ENCODE measurements around the gene ARFRP1.

The ARFRP1 gene

GRCh38 chr20:63663332-63664066, 44.3 kb downstream of the ARFRP1 start:
- no peak for TF ChIP-seq SIN3A (IDR thresholded peaks at IDR 0.05; ENCODE audit: borderline replicate concordance, insufficient read depth, low read length)
- no peak for TF ChIP-seq TAF1 (IDR thresholded peaks at IDR 0.05; ENCODE audit: borderline replicate concordance, insufficient read depth, low read length)
- TF ChIP-seq REST (IDR thresholded peaks at IDR 0.05; ENCODE audit: insufficient read depth in 1 of 2, low read depth in 2 of 2, low read length in 2 of 2) = no peak

GRCh38 chr20:63662813-63663189, 45.0 kb downstream of the ARFRP1 start:
- TF ChIP-seq TAF1 (IDR thresholded peaks at IDR 0.05; ENCODE audit: borderline replicate concordance, insufficient read depth, low read length) (no peak), REST (IDR thresholded peaks at IDR 0.05; ENCODE audit: insufficient read depth in 1 of 2, low read depth in 2 of 2, low read length in 2 of 2) (no peak), SIN3A (IDR thresholded peaks at IDR 0.05; ENCODE audit: borderline replicate concordance, insufficient read depth, low read length) (no peak), FOXP2 (optimal IDR thresholded peaks at IDR 0.05; ENCODE audit: borderline replicate concordance, extremely low read depth, extremely low read length, insufficient read depth) (no peak), POLR2AphosphoS5 (IDR thresholded peaks at IDR 0.05; ENCODE audit: low read depth, low read length) (no peak)

- TF ChIP-seq TAF1 (IDR thresholded peaks at IDR 0.05; ENCODE audit: borderline replicate concordance, insufficient read depth, low read length) = no peak
- TF ChIP-seq FOXP2 (optimal IDR thresholded peaks at IDR 0.05; ENCODE audit: borderline replicate concordance, extremely low read depth, extremely low read length, insufficient read depth) = no peak
- no peak for TF ChIP-seq REST (IDR thresholded peaks at IDR 0.05; ENCODE audit: insufficient read depth in 1 of 2, low read depth in 2 of 2, low read length in 2 of 2)
- TF ChIP-seq POLR2AphosphoS5 (IDR thresholded peaks at IDR 0.05; ENCODE audit: low read depth, low read length) = no peak
- TF ChIP-seq SIN3A (IDR thresholded peaks at IDR 0.05; ENCODE audit: borderline replicate concordance, insufficient read depth, low read length) = no peak
Measured at GRCh38 chr20:63661959-63662812, 45.6 kb downstream of the ARFRP1 start.

- TF ChIP-seq REST (IDR thresholded peaks at IDR 0.05; ENCODE audit: insufficient read depth in 1 of 2, low read depth in 2 of 2, low read length in 2 of 2) (no peak), POLR2AphosphoS5 (IDR thresholded peaks at IDR 0.05; ENCODE audit: low read depth, low read length) (no peak), FOXP2 (optimal IDR thresholded peaks at IDR 0.05; ENCODE audit: borderline replicate concordance, extremely low read depth, extremely low read length, insufficient read depth) (no peak), SIN3A (IDR thresholded peaks at IDR 0.05; ENCODE audit: borderline replicate concordance, insufficient read depth, low read length) (no peak), TAF1 (IDR thresholded peaks at IDR 0.05; ENCODE audit: borderline replicate concordance, insufficient read depth, low read length) (no peak)
Measured at GRCh38 chr20:63661108-63661507, 46.7 kb downstream of the ARFRP1 start.
